H9 (cell line): ENCODE measurements around the gene MTMR6. TPM values are rescaled to one million over a fixed set of nuclear protein-coding genes. Genes with fewer than 3 reads are reported as not detected.

ENCODE experiments used
- DNase-seq: peaks from one replicate; pipeline ENCODE4 v3.0.0-alpha.2; 2017
- H2AFZ ChIP-seq: one replicate; pipeline ENCODE4 v1.6.1; 2013; ENCODE audit warnings: mild to moderate bottlenecking, low read length, control low read depth, moderate library complexity
- H2AK5ac ChIP-seq: 2 replicates; pipeline ENCODE4 v1.6.1; 2013; ENCODE audit warnings: low read length, control low read depth, mixed read lengths; ENCODE audit not compliant: insufficient read length
- H2BK120ac ChIP-seq: one replicate; pipeline ENCODE4 v1.6.1; 2013; ENCODE audit warnings: low read depth, mild to moderate bottlenecking, low read length, control low read depth, inconsistent platforms; ENCODE audit not compliant: poor library complexity, severe bottlenecking
- H2BK12ac ChIP-seq: 2 replicates; pipeline ENCODE4 v1.6.1; 2013; ENCODE audit warnings: low read length, control low read depth, mixed read lengths, low read depth; ENCODE audit not compliant: insufficient read length
- H2BK15ac ChIP-seq: 2 replicates; pipeline ENCODE4 v1.6.1; 2013; ENCODE audit warnings: low read depth, low read length, control low read depth
- H2BK20ac ChIP-seq: one replicate; pipeline ENCODE4 v1.6.1; 2013; ENCODE audit warnings: low read depth, mild to moderate bottlenecking, low read length, control low read depth, inconsistent platforms; ENCODE audit not compliant: poor library complexity, severe bottlenecking
- H2BK5ac ChIP-seq: 2 replicates; pipeline ENCODE4 v1.6.1; 2013; ENCODE audit warnings: low read length, control low read depth, mixed read lengths; ENCODE audit not compliant: insufficient read length
- H3K14ac ChIP-seq: 2 replicates; pipeline ENCODE4 v1.6.1; 2013; ENCODE audit warnings: low read length, control low read depth; ENCODE audit not compliant: insufficient read depth
- H3K18ac ChIP-seq: 2 replicates; pipeline ENCODE4 v1.6.1; 2013; ENCODE audit warnings: low read depth, mild to moderate bottlenecking, mixed read lengths, low read length, control low read depth; ENCODE audit not compliant: insufficient read length
- H3K23ac ChIP-seq: 2 replicates; pipeline ENCODE4 v1.6.1; 2013; ENCODE audit warnings: low read length, control low read depth, mixed read lengths, low read depth; ENCODE audit not compliant: insufficient read length
- H3K23me2 ChIP-seq: 2 replicates; pipeline ENCODE4 v1.6.1; 2013; ENCODE audit warnings: low read depth, mild to moderate bottlenecking, mixed read lengths, low read length, control low read depth; ENCODE audit not compliant: insufficient read length, poor library complexity, severe bottlenecking
- H3K27ac ChIP-seq: 2 replicates; pipeline ENCODE4 v1.5.1; 2013; ENCODE audit warnings: low read length, control low read depth, mixed read lengths, low read depth; ENCODE audit not compliant: insufficient read length
- H3K27me3 ChIP-seq: 2 replicates; pipeline ENCODE4 v1.6.1; 2013; ENCODE audit warnings: low read length, control low read depth, inconsistent platforms; ENCODE audit not compliant: insufficient read depth
- H3K4ac ChIP-seq: 2 replicates; pipeline ENCODE4 v1.6.1; 2013; ENCODE audit warnings: low read depth, mild to moderate bottlenecking, control low read depth, inconsistent platforms, low read length, moderate library complexity
- H3K4me1 ChIP-seq: 2 replicates; pipeline ENCODE4 v1.6.1; 2013; ENCODE audit warnings: low read length, control low read depth, inconsistent platforms; ENCODE audit not compliant: insufficient read depth
- H3K4me2 ChIP-seq: 2 replicates; pipeline ENCODE4 v1.6.1; 2013; ENCODE audit warnings: low read length, control low read depth, mixed read lengths; ENCODE audit not compliant: insufficient read length, insufficient read depth
- H3K56ac ChIP-seq: 2 replicates; pipeline ENCODE4 v1.6.1; 2013; ENCODE audit warnings: low read depth, mild to moderate bottlenecking, mixed read lengths, low read length, control low read depth; ENCODE audit not compliant: insufficient read length
- H3K79me1 ChIP-seq: 2 replicates; pipeline ENCODE4 v1.6.1; 2013; ENCODE audit warnings: low read depth, mild to moderate bottlenecking, moderate library complexity, low read length, control low read depth, inconsistent platforms; ENCODE audit not compliant: insufficient read depth, poor library complexity, severe bottlenecking
- H3K79me2 ChIP-seq: 2 replicates; pipeline ENCODE4 v1.6.1; 2013; ENCODE audit warnings: low read length, control low read depth, inconsistent platforms; ENCODE audit not compliant: insufficient read depth
- H3K9ac ChIP-seq: 2 replicates; pipeline ENCODE4 v1.6.1; 2013; ENCODE audit warnings: low read length, control low read depth, mixed read lengths; ENCODE audit not compliant: insufficient read length; ENCODE audit errors: extremely low read depth
- H3K9me3 ChIP-seq: one replicate; pipeline ENCODE4 v1.6.1; 2013; ENCODE audit warnings: low read depth, low read length, inconsistent platforms; ENCODE audit not compliant: control insufficient read depth
- H3T11ph ChIP-seq: one replicate; pipeline ENCODE4 v1.6.1; 2013; ENCODE audit warnings: mild to moderate bottlenecking, low read length, control low read depth, inconsistent platforms
- H4K20me1 ChIP-seq: one replicate; pipeline ENCODE4 v1.6.1; 2013; ENCODE audit not compliant: control insufficient read depth, insufficient read length, insufficient read depth
- H4K5ac ChIP-seq: 2 replicates; pipeline ENCODE4 v1.6.1; 2013; ENCODE audit warnings: low read depth, mild to moderate bottlenecking, mixed read lengths, low read length, control low read depth; ENCODE audit not compliant: insufficient read length
- H4K8ac ChIP-seq: replicated peaks from 2 replicates; pipeline ENCODE4 v1.6.1; 2013; ENCODE audit warnings: low read length, control low read depth, mixed read lengths, low read depth; ENCODE audit not compliant: insufficient read length
- H4K91ac ChIP-seq: 2 replicates; pipeline ENCODE4 v1.6.1; 2013; ENCODE audit warnings: low read depth, mild to moderate bottlenecking, moderate library complexity, mixed read lengths, low read length, control low read depth; ENCODE audit not compliant: insufficient read length
- H3K27ac Mint-ChIP-seq, 3 experiments: 2 replicates in 2 of 3; 3 replicates in 1 of 3; pipeline ENCODE4 v1.8.0; 2020 to 2021; ENCODE audit warnings: mixed read lengths in 3 of 3, mild to moderate bottlenecking in 1 of 3, moderate library complexity in 1 of 3
- H3K27me3 Mint-ChIP-seq: 2 replicates; pipeline ENCODE4 v1.8.0; 2021; ENCODE audit warnings: low read depth, mild to moderate bottlenecking, moderate library complexity, mixed read lengths
- H3K36me3 Mint-ChIP-seq, 3 experiments: 2 replicates in 2 of 3; 3 replicates in 1 of 3; pipeline ENCODE4 v1.8.0; 2020 to 2021; ENCODE audit warnings: low read depth in 3 of 3, mixed read lengths in 3 of 3; ENCODE audit not compliant: insufficient read depth in 1 of 3
- H3K4me1 Mint-ChIP-seq, 2 experiments: 2 replicates each; pipeline ENCODE4 v1.8.0; 2020; ENCODE audit warnings: mixed read lengths in 2 of 2
- H3K4me3 Mint-ChIP-seq, 2 experiments: 2 replicates in 1 of 2; 3 replicates in 1 of 2; pipeline ENCODE4 v1.8.0; 2020 to 2021; ENCODE audit warnings: mild to moderate bottlenecking in 2 of 2, mixed read lengths in 2 of 2, moderate library complexity in 1 of 2
- H3K9me3 Mint-ChIP-seq, 2 experiments: 2 replicates in 1 of 2; 3 replicates in 1 of 2; pipeline ENCODE4 v1.8.0; 2020; ENCODE audit warnings: mild to moderate bottlenecking in 2 of 2, mixed read lengths in 2 of 2, moderate library complexity in 1 of 2
- CTCF ChIP-seq: fragments of 200-600 bp; sonication (generic); conservative IDR thresholded peaks from 3 replicates; pipeline ENCODE4 v1.8.0; 2021; ENCODE audit warnings: antibody characterized with exemption, mild to moderate bottlenecking
- WGBS: extraction: QIAGEN DNeasy Blood & Tissue Kit; methylation state at CpG from one replicate; pipeline ENCODE4 v1.1.7; 2013; ENCODE audit warnings: missing lambda C conversion rate, low lambda C conversion rate, mixed read lengths; ENCODE audit not compliant: insufficient read length; ENCODE audit errors: extremely low coverage; 5-methylcytosine and 5-hydroxymethylcytosine counted together
- total RNA-seq: library from RNA; stranded (reverse); gene quantifications from 2 replicates; pipeline ENCODE4 v1.2.1, GENCODE V29; 2021

The MTMR6 gene
- total RNA-seq, 1 experiment from 2014 or later: 7.0 TPM

- no peaks in the 10 kb centered on the region for H3K4me1 ChIP-seq
These were observed 44.3 kb downstream of the MTMR6 start for GRCh38 chr13:25242956-25243355.

More at GRCh38 chr13:25242956-25243355, 44.3 kb downstream of the MTMR6 start:
- Histone ChIP-seq H3K18ac (no peak overlapping the region), H3K27me3 (no peaks in the 10 kb centered on the region), H2BK20ac (no peak overlapping the region), H3K9ac (no peak overlapping the region), H2BK15ac (no peak overlapping the region), H3K27ac (no peak overlapping the region), H3K4me2 (no peak overlapping the region), H2BK120ac (no peak overlapping the region), H2AK5ac (no peak overlapping the region), H3K14ac (no peak overlapping the region), H4K5ac (no peak overlapping the region), H4K91ac (no peak overlapping the region), H3K9me3 (no peaks in the 10 kb centered on the region), H3K23ac (no peak overlapping the region), H2BK5ac (no peak overlapping the region), H3K56ac (no peak overlapping the region), H3T11ph (no peak overlapping the region), H3K4ac (no peak overlapping the region), H2BK12ac (no peak overlapping the region), H3K79me2 (no peaks in the 10 kb centered on the region), H3K79me1 (no peaks in the 10 kb centered on the region), H2AFZ (no peak overlapping the region), H4K20me1 (no peaks in the 10 kb centered on the region), H4K8ac (no peak overlapping the region), H3K23me2 (no peaks in the 10 kb centered on the region)
- no peaks in the 10 kb centered on the region for H3K27me3 Mint-ChIP-seq
- H3K9me3 Mint-ChIP-seq: no peaks in the 10 kb centered on the region
- H3K4me3 Mint-ChIP-seq: no peak overlapping the region
- no peaks in the 10 kb centered on the region; a peak in 1 of 4 replicates for H3K4me1 Mint-ChIP-seq
- no peak overlapping the region for H3K27ac Mint-ChIP-seq
- WGBS: no CpG with 5 or more reads among the region's 3 CpGs
- DNase-seq: no peak
- TF ChIP-seq CTCF: no peak
- H3K36me3 Mint-ChIP-seq: peaks cover 6 to 9% (median 9%) of the 10 kb centered on the region in 3 experiments; a peak in 5 of 7 replicates
